Measurements from ENCODE around the gene ASB6. TPM values are rescaled to one million over a fixed set of nuclear protein-coding genes. Genes with fewer than 3 reads are reported as not detected.

The ASB6 gene
- total RNA-seq, 1 donor = 20.3 TPM

DNA sequence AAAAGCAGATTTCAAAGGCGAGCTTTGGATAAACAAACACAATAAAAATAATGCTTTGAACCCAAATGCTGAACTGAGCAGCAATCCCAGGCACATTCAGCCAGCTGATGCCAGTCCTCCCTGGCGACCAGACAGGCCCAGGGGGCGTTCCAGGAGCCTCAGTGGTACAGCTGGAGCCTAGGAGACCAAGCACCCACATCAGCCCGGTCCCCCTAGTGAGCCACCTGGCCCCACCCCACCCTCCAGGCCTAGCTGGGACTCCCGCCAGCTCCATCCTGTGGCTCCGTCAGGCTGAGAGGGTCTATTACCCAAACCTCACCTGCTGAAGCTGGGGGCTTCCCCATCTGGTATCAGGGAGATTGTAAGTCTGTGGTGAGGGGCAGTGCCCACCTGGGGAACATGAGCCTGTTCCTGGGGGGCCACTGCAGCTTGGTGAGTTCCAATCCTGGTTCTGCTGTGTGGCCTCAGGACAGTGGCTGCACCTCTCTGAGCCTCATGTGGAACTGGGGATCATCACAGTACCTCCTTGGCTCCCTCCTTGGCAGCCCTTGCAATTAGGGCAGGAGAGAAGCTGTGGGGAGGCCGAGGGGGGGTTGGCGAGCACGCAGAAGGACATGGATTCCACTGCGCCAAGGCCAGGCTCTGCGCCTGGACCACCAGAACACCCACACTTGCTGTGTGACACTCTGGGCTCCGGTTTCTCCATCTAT is 37.7 kb downstream of the ASB6 start:
- no peak for DNase-seq (ENCODE audit: low read depth)
- H3K4me3 ChIP-seq (ENCODE audit: low read depth, low read length) = no peak overlapping the region
- TF ChIP-seq, protein P1, sequence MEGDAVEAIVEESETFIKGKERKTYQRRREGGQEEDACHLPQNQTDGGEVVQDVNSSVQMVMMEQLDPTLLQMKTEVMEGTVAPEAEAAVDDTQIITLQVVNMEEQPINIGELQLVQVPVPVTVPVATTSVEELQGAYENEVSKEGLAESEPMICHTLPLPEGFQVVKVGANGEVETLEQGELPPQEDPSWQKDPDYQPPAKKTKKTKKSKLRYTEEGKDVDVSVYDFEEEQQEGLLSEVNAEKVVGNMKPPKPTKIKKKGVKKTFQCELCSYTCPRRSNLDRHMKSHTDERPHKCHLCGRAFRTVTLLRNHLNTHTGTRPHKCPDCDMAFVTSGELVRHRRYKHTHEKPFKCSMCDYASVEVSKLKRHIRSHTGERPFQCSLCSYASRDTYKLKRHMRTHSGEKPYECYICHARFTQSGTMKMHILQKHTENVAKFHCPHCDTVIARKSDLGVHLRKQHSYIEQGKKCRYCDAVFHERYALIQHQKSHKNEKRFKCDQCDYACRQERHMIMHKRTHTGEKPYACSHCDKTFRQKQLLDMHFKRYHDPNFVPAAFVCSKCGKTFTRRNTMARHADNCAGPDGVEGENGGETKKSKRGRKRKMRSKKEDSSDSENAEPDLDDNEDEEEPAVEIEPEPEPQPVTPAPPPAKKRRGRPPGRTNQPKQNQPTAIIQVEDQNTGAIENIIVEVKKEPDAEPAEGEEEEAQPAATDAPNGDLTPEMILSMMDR (IDR thresholded peaks at IDR 0.05; ENCODE audit: insufficient read depth, low read depth, low read length) = no peak

DNA sequence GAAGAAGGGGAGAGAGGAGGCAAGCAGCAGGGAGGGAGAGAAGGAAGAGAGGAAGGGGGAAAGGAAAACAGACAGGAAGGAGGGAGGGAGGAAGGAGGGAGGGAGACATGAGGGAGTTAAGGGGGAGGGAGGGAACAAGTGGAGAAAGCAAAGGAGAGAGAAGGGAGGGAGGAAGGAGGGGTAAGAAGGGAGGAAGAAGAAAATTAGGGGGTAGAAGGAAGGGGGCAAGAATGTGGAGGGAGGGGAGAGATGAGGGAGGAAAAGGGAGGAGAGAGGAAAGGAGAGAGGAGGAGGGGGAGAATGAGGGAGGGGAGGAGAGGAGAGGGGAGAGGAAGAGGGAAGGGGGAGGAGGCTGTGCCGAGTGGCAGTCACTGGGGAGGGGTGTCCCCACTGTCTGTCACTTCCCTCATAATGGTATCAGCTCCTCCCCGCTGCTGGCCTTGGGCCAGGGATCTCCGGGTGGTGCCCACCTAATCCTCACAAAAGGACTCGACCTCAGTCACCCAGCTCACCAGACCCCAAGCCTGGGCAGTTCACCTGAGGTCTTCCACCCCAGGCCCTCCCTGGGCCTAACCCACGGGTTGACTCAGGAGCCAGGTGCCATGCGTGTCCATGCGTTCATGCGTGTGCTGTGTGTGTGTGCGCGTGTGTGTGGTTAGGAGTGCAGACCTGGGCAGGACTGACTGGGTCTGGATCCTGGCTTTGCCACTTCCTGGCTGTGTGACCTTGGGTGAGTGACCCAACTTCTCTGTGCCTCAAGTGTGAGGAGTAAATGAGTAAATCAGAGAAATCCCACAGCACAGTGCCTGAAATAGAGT is 39.1 kb downstream of the ASB6 start:
- no peak overlapping the region for H3K4me3 ChIP-seq (ENCODE audit: low read depth, low read length)
- no peak for DNase-seq (ENCODE audit: low read depth)
- TF ChIP-seq, protein P1 (IDR thresholded peaks at IDR 0.05; ENCODE audit: insufficient read depth, low read depth, low read length) = no peak

DNA sequence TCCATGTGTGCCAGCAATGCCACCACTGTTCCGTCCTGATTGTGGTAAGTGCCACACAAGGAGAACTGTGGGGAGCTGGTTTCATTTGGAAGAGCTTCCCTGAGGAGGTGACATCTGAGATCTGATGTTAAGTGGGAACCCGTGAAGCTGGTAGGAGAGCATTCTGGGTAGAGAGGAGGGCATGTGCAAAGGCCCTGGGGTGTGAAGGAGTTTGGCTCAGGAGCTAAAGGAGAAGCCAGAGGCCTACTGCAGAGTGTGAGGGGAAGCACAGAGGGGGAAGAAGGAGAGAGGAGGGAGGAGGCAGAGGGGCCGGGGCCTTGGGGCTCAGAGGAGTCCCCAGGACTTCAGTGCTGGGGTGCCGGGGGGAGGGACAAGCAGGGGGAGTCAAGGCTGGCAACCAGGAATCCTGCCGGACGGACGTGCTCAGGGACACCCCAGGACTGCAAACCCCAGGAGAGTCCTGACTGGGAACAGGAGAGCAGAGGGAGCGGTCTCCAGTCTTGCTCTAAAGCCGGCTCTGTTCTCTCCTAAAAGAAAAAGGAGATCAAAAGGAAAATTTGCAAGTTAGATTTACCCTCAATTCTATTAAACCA is 40.8 kb downstream of the ASB6 start:
- TF ChIP-seq, protein P1 (IDR thresholded peaks at IDR 0.05; ENCODE audit: insufficient read depth, low read depth, low read length) = no peak
- no peak for DNase-seq (ENCODE audit: low read depth)
- H3K4me3 ChIP-seq (ENCODE audit: low read depth, low read length) = no peak overlapping the region

DNA sequence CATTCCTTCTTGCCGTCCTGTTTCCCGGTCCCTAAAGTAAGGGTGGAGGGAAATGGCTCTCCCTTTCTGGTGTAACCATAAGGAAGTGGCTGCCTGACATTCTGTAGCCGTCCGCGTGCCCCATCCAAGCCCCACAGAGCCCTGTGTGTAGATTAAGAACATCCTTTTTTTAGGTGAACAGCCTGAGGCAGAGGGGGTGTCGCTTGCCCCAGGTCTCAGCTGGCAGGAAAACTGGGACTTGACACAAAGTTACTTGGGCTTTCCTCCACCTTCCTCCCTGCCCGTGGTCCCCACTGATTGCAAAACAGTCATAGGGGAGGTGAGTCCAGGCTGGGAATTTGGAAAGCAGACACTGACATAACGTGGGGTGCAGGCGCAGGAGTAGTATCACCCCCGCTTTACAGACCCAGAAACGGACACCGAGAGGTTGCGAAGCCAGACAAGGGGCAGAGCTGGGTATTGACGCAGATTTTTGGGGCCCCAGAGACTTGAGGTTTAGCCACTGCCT is 43.8 kb downstream of the ASB6 start:
- no peak for DNase-seq (ENCODE audit: low read depth)
- H3K4me3 ChIP-seq (ENCODE audit: low read depth, low read length) = peak overlapping the region; percentile 65
- TF ChIP-seq, protein P1 (IDR thresholded peaks at IDR 0.05; ENCODE audit: insufficient read depth, low read depth, low read length) = no peak

DNA sequence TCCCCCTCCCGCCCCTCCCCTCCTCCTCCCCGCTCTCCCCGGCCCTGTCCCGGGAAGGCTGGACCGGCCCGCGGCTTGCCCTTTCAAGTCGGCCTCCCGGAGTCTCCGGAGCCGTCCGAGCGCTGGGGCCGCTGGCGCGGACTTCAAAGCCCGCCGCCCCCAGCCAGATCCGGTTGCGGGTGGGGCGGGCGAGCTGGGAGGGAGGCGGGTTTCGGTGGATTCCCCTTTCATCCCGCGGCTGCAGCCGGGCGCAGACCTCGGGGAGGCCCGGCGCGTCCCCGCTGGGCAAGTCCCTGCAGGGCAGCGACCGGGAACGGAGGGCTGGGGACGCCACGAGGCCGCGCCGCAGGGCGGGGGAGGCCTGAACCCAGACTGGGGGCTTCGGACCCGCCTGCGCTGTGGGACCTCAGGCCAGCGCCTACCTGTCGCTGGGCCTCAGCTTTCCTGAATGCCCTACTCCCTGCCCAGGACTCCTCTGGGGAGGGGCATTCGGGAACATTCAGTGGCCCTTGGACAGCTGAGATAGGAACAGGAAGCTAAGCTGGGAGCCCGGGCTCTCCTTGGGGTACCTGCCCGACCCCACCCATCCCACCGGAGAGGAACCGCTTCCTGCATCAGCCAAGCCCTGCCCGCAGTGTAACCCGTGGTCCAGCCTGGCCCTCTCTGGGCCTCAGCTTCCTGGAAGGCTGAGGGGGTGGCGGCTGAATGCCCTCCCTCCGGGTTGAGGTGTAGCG is 44.4 kb downstream of the ASB6 start:
- peak overlapping the region; percentile 65 for H3K4me3 ChIP-seq (ENCODE audit: low read depth, low read length)
- DNase-seq (ENCODE audit: low read depth) = peak; percentile 78
- TF ChIP-seq, protein P1 (IDR thresholded peaks at IDR 0.05; ENCODE audit: insufficient read depth, low read depth, low read length) = no peak
